OCI-LY1 (cell line): Measurements from ENCODE around the gene SH3RF3.

Experiments
- H2AFZ ChIP-seq: fragments of 200-600 bp; sonication (generic), shearing (Covaris generic); 2 replicates; pipeline ENCODE4 v1.6.0; 2014; ENCODE audit warnings: antibody characterized with exemption, mild to moderate bottlenecking, low read length
- H3F3A ChIP-seq: fragments of 200-600 bp; sonication (generic), shearing (Covaris generic); 2 replicates; pipeline ENCODE4 v1.6.0; 2014; ENCODE audit warnings: mild to moderate bottlenecking, antibody characterized with exemption, low read length, moderate library complexity; ENCODE audit not compliant: insufficient read depth
- H3K27ac ChIP-seq: fragments of 200-600 bp; sonication (generic); 2 replicates; pipeline ENCODE4 v1.5.1; 2014; ENCODE audit warnings: low read length, mixed run types, mild to moderate bottlenecking, low read depth; ENCODE audit not compliant: poor library complexity, severe bottlenecking
- H3K27me3 ChIP-seq: fragments of 200-600 bp; sonication (generic); 2 replicates; pipeline ENCODE4 v1.6.0; 2014; ENCODE audit warnings: antibody characterized with exemption, mild to moderate bottlenecking, low read length, moderate library complexity; ENCODE audit not compliant: insufficient read depth
- H3K36me3 ChIP-seq: fragments of 200-600 bp; sonication (generic); 2 replicates; pipeline ENCODE4 v1.6.1; 2014; ENCODE audit warnings: mild to moderate bottlenecking, antibody characterized with exemption, low read length, moderate library complexity, mixed read lengths; ENCODE audit not compliant: insufficient read depth
- H3K4me1 ChIP-seq: fragments of 200-600 bp; sonication (generic); 2 replicates; pipeline ENCODE4 v1.5.1; 2014; ENCODE audit warnings: mild to moderate bottlenecking, low read length, moderate library complexity; ENCODE audit not compliant: insufficient read depth, severe bottlenecking
- H3K4me2 ChIP-seq: fragments of 200-600 bp; sonication (generic), shearing (Covaris generic); 2 replicates; pipeline ENCODE4 v1.6.1; 2014; ENCODE audit warnings: low read length
- H3K4me3 ChIP-seq: fragments of 200-600 bp; sonication (generic); 2 replicates; pipeline ENCODE4 v1.5.1; 2014; ENCODE audit warnings: low read length, low read depth, mild to moderate bottlenecking, mixed read lengths; ENCODE audit not compliant: poor library complexity, severe bottlenecking
- H3K79me2 ChIP-seq: fragments of 200-600 bp; shearing (Covaris generic); 2 replicates; pipeline ENCODE4 v1.6.1; 2016; ENCODE audit warnings: mixed run types, low read length, mixed read lengths; ENCODE audit not compliant: insufficient read depth
- H3K9ac ChIP-seq: fragments of 200-600 bp; sonication (generic), shearing (Covaris generic); 2 replicates; pipeline ENCODE4 v1.6.1; 2014; ENCODE audit warnings: mild to moderate bottlenecking, low read length, mixed read lengths
- H3K9me2 ChIP-seq: fragments of 200-600 bp; sonication (generic), shearing (Covaris generic); 2 replicates; pipeline ENCODE4 v1.6.1; 2014; ENCODE audit warnings: low read depth, mild to moderate bottlenecking, low read length, mixed read lengths
- H3K9me3 ChIP-seq: fragments of 200-600 bp; shearing (Covaris generic); 2 replicates; pipeline ENCODE4 v1.6.1; 2014; ENCODE audit warnings: low read length, mixed read lengths
- H4K20me1 ChIP-seq: fragments of 200-600 bp; sonication (generic), shearing (Covaris generic); 2 replicates; pipeline ENCODE4 v1.6.0; 2016; ENCODE audit warnings: mild to moderate bottlenecking, low read length; ENCODE audit not compliant: insufficient read depth
- EZH2 ChIP-seq: fragments of 200-600 bp; sonication (generic), shearing (Covaris generic); IDR thresholded peaks from 2 replicates; pipeline ENCODE4 v1.8.0; 2017; ENCODE audit warnings: borderline replicate concordance, mixed run types, mild to moderate bottlenecking, antibody characterized with exemption, low read length, moderate library complexity, mixed read lengths
- TF ChIP-seq, protein P1 (sequence below): fragments of 200-600 bp; sonication (generic), shearing (Covaris generic); IDR thresholded peaks from 2 replicates; pipeline ENCODE4 v1.5.1; 2017; ENCODE audit warnings: mild to moderate bottlenecking, antibody characterized with exemption, low read length, moderate library complexity, mixed read lengths

SH3RF3 gene

DNA sequence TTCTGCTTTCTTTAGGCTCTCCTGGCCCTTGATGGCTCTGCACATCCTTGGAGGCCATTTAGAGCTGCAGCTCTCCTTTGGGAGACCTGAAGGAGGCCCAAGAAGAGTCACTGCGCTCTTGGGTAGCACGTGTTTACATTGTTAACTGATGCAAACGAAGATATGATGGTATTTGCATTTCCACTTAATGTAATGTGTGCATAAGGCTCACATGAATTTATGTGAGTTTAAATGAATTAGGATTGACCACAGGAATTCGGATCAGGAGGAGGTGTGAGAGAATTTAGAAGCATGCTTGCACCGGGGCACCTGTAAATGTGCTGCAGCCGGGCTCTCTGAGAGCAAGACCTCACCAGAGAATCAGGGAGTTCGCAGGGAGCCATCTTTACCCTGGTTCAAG lies 7.5 kb downstream of the SH3RF3 start:
- H3K27ac ChIP-seq: no peak overlapping the region
- no peak overlapping the region for H3K9ac ChIP-seq
- TF ChIP-seq, protein P1, sequence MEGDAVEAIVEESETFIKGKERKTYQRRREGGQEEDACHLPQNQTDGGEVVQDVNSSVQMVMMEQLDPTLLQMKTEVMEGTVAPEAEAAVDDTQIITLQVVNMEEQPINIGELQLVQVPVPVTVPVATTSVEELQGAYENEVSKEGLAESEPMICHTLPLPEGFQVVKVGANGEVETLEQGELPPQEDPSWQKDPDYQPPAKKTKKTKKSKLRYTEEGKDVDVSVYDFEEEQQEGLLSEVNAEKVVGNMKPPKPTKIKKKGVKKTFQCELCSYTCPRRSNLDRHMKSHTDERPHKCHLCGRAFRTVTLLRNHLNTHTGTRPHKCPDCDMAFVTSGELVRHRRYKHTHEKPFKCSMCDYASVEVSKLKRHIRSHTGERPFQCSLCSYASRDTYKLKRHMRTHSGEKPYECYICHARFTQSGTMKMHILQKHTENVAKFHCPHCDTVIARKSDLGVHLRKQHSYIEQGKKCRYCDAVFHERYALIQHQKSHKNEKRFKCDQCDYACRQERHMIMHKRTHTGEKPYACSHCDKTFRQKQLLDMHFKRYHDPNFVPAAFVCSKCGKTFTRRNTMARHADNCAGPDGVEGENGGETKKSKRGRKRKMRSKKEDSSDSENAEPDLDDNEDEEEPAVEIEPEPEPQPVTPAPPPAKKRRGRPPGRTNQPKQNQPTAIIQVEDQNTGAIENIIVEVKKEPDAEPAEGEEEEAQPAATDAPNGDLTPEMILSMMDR: no peak
- TF ChIP-seq EZH2: no peak
- no peaks in the 10 kb centered on the region for H3K9me2 ChIP-seq
- no peaks in the 10 kb centered on the region for H3K79me2 ChIP-seq
- no peak overlapping the region for H3K4me2 ChIP-seq
- no peaks in the 10 kb centered on the region for H3K9me3 ChIP-seq
- no peaks in the 10 kb centered on the region for H3F3A ChIP-seq
- no peaks in the 10 kb centered on the region for H3K4me1 ChIP-seq
- no peaks in the 10 kb centered on the region for H3K36me3 ChIP-seq
- no peak overlapping the region for H2AFZ ChIP-seq
- no peaks in the 10 kb centered on the region; the same call in 1 of the 2 replicates for H4K20me1 ChIP-seq
- no peaks in the 10 kb centered on the region for H3K27me3 ChIP-seq
- H3K4me3 ChIP-seq: no peak overlapping the region

DNA sequence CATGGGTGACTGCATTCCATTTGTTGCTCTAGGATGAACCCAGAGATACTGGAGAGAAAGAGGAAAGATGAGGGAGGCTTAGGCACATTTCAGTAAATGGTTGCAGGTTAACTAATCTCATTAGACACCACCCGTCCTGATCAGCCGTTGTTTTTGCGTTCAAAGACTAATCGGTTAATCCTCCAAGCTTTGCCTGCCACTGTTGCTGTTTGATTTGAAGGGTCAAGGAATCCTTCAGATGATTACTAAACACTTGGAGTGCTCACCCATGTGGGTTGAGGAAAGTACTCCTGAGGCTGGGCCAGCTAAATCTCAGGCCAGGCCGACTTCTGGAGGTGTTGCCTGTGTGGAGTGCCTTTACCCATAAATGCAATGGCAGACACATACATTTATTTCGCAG lies 8.6 kb downstream of the SH3RF3 start:
- H3K79me2 ChIP-seq: no peaks in the 10 kb centered on the region
- no peaks in the 10 kb centered on the region for H3K27me3 ChIP-seq
- no peak overlapping the region for H3K9ac ChIP-seq
- H3K9me2 ChIP-seq: no peaks in the 10 kb centered on the region
- TF ChIP-seq, protein P1: no peak
- TF ChIP-seq EZH2: no peak
- no peak overlapping the region for H3K27ac ChIP-seq
- H3K4me1 ChIP-seq: no peaks in the 10 kb centered on the region
- no peaks in the 10 kb centered on the region for H3F3A ChIP-seq
- H3K4me2 ChIP-seq: no peak overlapping the region
- no peak overlapping the region for H3K4me3 ChIP-seq
- H3K36me3 ChIP-seq: no peaks in the 10 kb centered on the region
- H3K9me3 ChIP-seq: no peaks in the 10 kb centered on the region
- no peaks in the 10 kb centered on the region for H4K20me1 ChIP-seq
- no peak overlapping the region for H2AFZ ChIP-seq

DNA sequence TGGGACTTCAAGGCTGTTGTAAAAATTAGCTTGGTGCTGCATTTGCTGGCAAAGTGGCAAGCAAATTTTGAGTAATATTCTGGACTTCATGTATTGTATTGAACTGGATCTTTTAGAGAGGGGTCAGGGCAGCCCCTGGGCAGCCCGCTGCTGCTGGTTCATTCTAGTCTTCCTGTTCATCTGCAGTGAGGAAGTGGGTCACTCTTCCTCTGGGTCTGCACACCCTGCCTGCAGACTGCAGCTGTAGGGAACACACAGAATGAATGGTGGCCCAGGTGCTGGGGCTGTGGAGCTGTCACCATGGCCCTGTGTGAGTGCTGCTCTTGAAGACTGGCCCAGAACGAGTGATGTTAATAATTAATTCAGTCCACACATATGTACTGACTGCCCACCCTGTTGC lies 9.4 kb downstream of the SH3RF3 start:
- no peak overlapping the region for H3K4me3 ChIP-seq
- H3K27ac ChIP-seq: no peak overlapping the region
- H3F3A ChIP-seq: no peaks in the 10 kb centered on the region
- TF ChIP-seq EZH2: no peak
- TF ChIP-seq, protein P1: no peak
- H3K4me1 ChIP-seq: no peaks in the 10 kb centered on the region
- H2AFZ ChIP-seq: no peak overlapping the region
- H3K4me2 ChIP-seq: no peak overlapping the region
- H3K36me3 ChIP-seq: no peaks in the 10 kb centered on the region
- no peaks in the 10 kb centered on the region for H3K9me2 ChIP-seq
- no peak overlapping the region for H3K9ac ChIP-seq
- H3K9me3 ChIP-seq: no peaks in the 10 kb centered on the region
- no peaks in the 10 kb centered on the region for H4K20me1 ChIP-seq
- no peaks in the 10 kb centered on the region for H3K79me2 ChIP-seq
- H3K27me3 ChIP-seq: no peaks in the 10 kb centered on the region
